ENCODE results near the gene SH3BP5. TPM values are rescaled to one million over a fixed set of nuclear protein-coding genes. Genes with fewer than 3 reads are reported as not detected.

Gene SH3BP5
- total RNA-seq, 1 donor from 2014 or later: 9.3 TPM

DNA sequence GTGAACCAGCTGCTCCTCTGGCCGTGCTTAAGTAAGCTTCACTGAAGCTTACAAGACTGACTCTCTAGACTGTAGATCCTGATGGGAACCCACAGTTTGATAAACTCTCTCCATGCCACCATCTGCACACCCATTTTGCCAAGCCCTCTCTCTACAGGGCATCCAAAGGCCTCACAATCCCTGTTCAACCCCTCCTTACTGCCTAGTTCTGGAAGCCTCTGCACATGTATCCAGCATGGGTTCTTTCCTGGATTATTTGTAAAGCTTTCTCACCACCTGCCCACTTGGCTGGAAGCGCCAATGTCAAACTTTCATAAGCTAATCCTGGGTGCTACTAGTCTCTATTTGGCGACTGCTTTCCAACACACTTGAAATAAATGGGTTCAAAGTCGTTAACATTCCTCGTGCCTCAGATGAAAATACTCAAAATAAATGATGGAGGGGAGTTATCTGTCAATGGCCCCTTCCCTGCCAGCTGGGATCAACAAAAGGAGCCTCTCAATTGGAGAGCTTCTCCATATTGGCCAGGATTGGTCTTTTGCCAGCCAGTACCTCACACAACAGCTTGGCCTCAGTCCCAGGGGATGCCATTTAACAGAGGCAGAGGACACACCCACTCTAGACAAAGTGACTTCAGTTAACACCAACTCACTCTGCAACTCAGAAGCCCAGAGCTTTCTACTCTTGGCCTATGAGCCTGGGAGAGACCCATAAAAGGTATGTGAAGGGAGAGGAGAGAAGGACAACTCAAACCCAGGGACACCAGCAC, 48.1 kb downstream of the SH3BP5 start:
- DNase-seq (ENCODE audit: low read depth): no peak
- Histone ChIP-seq H3K4me3 (ENCODE audit: low read depth, low read length) (no peak overlapping the region), H3K36me3 (ENCODE audit: control insufficient read depth, insufficient read depth, low read length) (no peaks in the 10 kb centered on the region), H3K27me3 (ENCODE audit: control insufficient read depth, insufficient read depth, low read length) (no peaks in the 10 kb centered on the region)
- no peak for TF ChIP-seq CTCF (IDR thresholded peaks at IDR 0.05; ENCODE audit: insufficient read depth, low read length, poor library complexity, severe bottlenecking)

DNA sequence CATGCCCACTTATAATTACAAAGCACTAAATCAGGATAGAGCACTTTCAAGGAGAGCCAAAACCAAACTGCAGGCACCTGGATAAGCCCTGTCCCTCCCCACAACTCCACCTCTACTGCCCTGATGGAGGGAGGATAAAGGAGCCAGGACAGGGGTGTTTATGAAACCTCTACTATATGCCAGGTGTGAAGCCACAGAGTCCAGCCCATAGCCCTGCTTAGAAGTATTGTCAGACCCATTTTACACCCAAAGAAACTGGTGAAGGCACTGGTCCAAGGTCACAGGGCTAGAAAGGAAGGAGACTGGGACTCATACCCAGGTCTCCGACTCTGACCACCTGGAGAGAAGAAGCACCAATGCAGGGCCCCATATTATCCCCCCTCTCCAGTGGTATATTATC, 48.7 kb downstream of the SH3BP5 start:
- Histone ChIP-seq H3K27me3 (ENCODE audit: control insufficient read depth, insufficient read depth, low read length) (no peaks in the 10 kb centered on the region), H3K36me3 (ENCODE audit: control insufficient read depth, insufficient read depth, low read length) (no peaks in the 10 kb centered on the region), H3K4me3 (ENCODE audit: low read depth, low read length) (no peak overlapping the region)
- DNase-seq (ENCODE audit: low read depth): no peak
- no peak for TF ChIP-seq CTCF (IDR thresholded peaks at IDR 0.05; ENCODE audit: insufficient read depth, low read length, poor library complexity, severe bottlenecking)

GRCh38 chr3:15281817-15282216, 50.6 kb downstream of the SH3BP5 start:
- DNase-seq (ENCODE audit: low read depth): no peak
- Histone ChIP-seq H3K4me3 (ENCODE audit: low read depth, low read length) (no peak overlapping the region), H3K27me3 (ENCODE audit: control insufficient read depth, insufficient read depth, low read length) (no peaks in the 10 kb centered on the region), H3K36me3 (ENCODE audit: control insufficient read depth, insufficient read depth, low read length) (no peaks in the 10 kb centered on the region)
- TF ChIP-seq CTCF (IDR thresholded peaks at IDR 0.05; ENCODE audit: insufficient read depth, low read length, poor library complexity, severe bottlenecking): no peak

DNA sequence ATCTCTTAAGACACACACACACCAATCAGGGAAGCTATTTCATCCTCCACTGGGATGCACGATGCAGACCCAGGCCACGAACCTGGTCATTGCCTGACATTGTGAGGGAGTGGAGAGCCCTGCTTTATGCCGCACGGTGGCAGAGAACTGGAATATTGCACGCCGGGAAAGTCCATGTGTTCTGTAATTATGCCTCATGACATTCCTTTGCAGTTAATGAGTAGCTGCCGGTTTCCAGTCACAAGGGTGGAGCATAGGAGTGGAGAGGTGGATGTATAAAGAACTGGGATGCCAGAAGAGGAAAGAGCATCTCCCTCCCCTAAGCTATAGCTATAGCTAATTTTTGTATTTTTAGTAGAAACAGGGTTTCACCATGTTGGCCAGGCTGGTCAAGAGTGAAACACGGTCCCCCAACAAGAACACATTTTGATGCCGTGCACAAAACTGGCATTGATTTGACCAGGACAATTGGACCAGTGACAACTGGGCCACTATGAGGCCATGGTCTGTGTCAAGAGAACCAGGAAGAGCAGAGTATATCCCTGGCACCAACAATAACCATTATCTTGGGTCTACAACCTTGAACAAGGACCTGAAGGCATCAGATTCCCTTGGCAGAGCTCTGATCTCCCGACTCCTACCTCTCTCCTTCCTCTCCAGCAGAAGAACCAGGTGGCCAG, 51.4 kb downstream of the SH3BP5 start:
- no peak for DNase-seq (ENCODE audit: low read depth)
- H3K27me3 ChIP-seq (ENCODE audit: control insufficient read depth, insufficient read depth, low read length): no peaks in the 10 kb centered on the region
- H3K36me3 ChIP-seq (ENCODE audit: control insufficient read depth, insufficient read depth, low read length): no peaks in the 10 kb centered on the region
- H3K4me3 ChIP-seq (ENCODE audit: low read depth, low read length): no peak overlapping the region
- TF ChIP-seq CTCF (IDR thresholded peaks at IDR 0.05; ENCODE audit: insufficient read depth, low read length, poor library complexity, severe bottlenecking): no peak

DNA sequence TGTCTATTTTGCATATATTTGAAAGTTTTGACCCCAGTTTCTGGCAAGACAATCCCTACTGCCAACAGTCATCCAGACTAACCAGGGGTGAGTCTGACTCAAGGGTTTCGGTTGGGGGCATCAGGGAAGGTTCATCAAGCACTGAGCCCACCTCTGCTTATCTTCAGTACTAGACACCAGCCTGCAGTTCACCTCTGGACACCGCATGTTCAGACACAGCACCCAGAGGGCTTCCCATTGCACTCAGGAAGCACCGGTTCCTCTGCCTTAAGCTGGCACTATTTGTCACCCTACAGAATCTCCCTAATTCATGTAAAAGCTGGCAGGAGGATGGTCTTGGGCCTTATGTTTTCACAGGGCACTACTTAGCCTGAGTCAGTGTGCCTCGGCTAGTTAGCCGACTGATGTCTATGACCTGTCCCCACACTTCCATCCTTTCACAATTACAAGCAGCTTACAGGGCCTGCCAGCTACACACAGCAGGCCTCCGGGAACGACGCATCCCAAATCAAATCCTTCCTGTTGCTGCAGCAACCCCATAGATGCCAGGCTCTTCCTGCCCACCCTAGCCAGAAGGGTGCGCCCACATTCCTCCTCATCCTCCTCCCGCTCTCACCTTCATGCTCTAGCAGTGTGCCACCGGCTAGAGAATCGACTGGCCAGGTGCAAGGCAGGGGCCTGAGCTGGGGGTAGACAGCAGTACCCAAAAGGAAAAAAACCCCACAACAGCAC, 52.5 kb downstream of the SH3BP5 start:
- DNase-seq (ENCODE audit: low read depth): no peak
- no peak for TF ChIP-seq CTCF (IDR thresholded peaks at IDR 0.05; ENCODE audit: insufficient read depth, low read length, poor library complexity, severe bottlenecking)

More for the DNA sequence above, 52.5 kb downstream of the SH3BP5 start:
- Histone ChIP-seq H3K4me3 (ENCODE audit: low read depth, low read length) (no peak overlapping the region), H3K36me3 (ENCODE audit: control insufficient read depth, insufficient read depth, low read length) (no peaks in the 10 kb centered on the region), H3K27me3 (ENCODE audit: control insufficient read depth, insufficient read depth, low read length) (no peaks in the 10 kb centered on the region)
